GM18511 (cell line): Measurements from ENCODE around the gene C19orf85.

ENCODE experiments used
- ATAC-seq: cut with Tn5 transposase; IDR thresholded peaks from one replicate; pipeline ENCODE4 v1.9.1; 2021; ENCODE audit warnings: mild to moderate bottlenecking, moderate library complexity; ENCODE audit not compliant: unreplicated experiment

C19orf85 gene

DNA sequence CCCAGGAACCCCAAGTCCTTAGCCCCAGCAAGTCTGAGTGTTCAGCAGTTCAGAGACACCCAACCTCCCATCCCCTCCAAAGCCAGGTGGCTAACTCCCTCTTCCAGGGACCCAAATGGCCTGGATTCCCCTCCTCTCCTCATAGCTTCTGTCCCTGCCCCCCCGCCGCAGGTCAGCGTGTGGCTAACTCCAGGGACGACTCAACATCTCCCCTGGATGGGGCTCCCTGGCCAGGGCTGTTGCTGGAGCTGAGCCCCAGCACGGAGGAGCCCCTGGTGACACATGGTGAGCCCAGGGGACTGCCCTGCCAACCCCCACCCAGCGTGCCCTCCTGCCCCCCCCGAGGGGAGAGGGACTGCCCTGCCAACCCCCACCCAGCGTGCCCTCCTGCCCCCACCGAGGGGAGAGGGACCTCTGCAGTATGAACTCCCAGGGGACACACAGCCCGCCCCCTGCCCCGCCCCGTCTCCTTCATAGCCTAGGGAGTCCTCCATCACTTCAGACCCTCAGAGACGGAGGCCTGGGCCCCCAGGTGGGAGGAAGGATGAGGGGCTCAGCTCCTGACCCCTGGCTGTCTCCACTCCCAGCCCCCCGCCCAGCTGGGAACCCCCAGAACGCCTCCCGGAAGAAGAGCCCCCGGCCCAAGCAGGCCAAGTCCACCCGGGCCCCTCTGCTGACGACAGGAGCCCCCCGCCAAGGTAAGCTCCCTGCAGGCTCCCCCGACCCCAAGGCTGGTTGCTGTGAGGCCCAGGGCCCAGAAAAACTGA is 25.3 kb upstream of the C19orf85 start:
- ATAC-seq = no peak

DNA sequence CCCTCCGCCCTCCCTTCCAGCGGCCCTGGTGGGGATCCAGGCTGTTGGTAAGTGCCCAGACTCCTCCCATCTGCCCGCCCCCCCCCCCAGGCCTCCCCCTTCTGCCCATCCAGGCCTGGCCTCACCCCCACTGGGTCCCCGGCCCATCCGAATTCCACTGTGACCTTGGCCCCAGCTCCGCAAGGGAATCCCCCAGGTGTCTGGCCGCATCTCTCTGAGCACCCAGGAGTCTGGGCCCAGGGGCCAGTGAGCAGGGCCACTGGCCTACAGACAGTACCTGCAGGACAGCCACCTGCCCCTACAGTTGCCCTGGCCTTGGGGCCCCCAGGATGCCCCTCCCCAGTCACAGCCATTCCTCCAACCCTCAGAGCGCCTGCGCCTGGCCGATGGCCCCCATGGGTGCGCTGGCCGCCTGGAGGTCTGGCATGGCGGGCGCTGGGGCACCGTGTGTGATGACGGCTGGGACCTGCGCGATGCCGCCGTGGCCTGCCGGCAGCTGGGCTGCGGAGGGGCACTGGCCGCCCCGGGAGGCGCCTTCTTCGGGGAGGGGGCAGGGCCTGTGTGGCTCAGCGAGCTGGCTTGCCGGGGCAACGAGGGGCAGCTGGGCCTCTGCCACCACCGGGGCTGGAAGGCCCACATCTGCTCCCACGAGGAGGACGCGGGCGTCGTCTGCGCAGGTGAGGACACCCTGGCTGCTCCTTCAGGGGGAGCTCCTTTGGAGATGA is 24.6 kb upstream of the C19orf85 start:
- ATAC-seq = no peak

DNA sequence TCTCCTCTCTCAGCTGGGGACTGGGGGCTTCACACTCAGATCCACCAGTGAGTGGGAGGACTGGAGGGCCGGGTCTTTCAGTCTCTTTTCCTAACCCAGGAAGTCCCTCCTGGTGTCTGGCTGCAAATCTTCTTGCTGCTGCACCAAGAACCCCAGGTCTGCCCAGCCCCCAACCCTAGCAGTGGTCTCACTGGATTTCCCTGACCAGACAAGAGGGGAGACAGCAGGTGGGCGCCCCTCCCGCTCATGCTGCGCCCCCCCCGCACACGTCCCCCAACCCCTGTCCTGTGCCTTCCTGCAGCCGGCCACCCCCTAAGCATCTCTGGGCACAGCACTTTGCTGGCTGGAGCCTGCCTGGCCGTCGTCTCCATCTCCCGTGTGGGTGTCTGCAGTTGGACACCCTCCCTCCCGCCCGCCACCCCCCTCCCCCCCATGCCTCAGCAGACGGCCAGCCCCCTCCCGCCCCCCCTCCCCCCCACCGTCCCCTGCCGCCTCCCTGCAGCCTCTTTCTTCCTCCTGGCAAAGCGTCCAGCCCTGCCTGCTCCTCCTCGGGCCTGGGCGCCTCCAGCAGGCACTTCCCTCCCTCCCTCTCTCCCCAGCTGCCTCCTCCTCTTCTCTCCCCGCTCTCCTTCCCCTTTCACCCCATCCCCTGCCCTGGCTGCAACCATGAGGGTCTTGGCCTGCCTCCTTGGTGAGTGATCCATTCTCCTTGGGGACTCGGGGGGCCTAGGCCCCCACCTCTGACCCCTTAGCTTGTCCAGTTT is 23.6 kb upstream of the C19orf85 start, which contains the start of gene SSC5D:
Gene SSC5D (plus strand): TSS at position 513 of the 764 bp plus-strand sequence. CDS start 154 bp downstream, at position 667.
- ATAC-seq = no peak

DNA sequence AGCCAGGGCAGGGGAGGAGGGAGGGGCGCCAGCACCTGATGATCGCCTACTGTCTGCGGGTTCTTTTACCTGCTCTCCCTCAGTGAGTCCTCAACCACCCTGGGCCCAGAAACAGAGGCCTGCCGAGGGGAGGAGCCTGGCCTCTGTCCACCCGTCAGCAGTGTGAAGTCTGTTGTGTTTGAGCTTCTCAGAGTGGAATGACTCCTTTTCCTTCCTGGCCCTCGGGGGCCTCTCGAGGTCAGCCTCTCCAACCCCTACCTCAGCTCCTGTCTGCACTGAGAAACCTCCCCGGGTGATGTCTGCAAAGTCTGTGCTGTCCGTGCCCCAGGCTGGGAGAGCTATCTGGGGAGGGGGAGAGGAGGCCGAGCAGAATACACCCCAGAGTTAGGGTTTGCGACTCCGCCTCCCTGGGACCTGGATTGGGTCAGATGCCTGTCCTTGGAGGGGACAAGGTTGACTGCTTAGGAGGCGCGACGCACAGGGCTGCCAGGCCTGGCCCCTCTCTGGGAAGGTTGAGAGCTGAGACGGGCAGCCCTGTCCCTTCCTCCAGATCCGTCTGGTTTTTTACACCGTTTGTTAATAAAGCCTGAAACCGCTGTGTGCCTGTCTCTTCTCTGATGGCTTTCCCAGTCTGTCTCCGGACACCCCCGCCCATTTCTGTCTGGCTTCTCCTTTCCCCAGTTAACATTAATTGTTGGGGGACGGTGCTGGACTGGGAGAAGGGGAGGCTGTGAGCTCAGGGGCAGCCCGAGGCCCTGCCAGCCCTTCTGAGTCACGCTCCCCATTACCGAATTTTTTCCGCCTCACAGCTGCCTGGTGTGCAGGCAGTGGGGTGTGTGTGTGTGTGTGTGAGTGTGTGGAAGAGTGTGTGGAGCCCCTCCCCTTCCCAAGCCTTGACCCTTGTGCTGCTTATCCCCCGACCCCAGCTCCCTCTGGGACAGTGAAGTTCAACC is 22.7 kb upstream of the C19orf85 start:
- ATAC-seq = no peak

DNA sequence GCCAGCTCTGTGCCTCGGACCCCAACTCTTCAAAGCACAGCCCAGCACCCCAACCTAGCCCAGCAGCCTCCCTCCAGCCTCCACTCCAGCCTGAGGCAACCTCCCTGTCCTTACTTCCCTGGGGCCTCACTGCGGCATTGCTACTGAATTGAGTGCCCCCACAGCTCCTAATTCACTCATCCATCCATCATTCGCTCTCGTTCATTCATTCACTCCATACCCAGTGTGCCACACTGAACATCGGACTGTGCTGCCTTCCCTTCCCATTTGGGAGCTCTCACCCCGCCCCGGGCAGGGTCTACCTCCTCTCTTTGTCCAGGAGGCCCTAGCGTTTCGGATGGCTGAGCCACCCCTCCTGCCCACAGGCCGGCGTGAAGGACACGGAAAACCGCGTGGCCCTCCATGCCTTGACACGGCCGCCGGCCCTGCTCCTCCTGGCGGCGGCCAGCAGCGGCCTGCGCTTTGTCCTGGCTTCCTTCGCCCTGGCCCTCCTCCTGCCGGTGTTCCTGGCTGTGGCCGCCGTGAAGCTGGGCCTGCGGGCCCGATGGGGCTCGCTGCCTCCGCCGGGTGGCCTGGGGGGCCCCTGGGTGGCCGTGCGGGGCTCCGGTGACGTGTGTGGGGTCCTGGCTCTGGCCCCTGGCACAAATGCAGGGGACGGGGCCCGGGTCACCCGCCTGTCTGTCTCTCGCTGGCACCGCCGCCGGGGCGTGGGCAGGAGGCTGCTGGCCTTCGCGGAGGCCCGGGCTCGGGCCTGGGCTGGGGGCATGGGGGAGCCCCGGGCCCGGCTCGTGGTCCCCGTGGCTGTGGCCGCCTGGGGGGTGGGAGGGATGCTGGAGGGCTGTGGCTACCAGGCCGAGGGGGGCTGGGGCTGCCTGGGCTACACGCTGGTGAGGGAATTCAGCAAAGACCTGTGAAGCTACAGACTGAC is 21.8 kb upstream of the C19orf85 start:
- ATAC-seq = no peak

DNA sequence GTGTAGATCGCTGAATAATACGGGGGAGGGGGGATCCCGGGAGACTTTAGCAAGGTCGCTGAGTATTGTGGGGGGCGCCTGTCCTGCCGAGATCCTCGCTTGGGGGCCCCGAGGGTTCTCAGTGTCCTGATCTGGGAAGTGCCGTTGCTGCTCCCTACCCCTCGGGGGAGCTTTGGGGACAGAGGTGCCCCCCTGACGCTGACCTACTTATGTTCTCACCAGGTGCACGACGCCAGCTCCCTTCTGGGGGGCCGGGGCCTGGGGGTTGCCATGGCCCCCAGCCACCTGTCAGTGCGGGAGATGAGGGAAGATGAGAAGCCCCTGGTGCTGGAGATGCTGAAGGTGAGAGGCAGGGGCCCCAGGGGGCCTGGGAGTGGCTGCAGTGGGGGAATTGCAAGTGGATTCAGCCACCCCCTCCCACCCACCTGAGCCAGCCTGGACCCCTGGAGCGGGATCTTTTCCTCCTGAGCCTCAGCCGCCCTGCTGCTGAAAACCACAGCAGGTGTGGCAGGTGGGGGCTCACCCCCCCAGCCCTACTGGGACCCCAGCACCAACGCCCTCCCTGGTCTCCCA is 21.0 kb upstream of the C19orf85 start:
- ATAC-seq = no peak

DNA sequence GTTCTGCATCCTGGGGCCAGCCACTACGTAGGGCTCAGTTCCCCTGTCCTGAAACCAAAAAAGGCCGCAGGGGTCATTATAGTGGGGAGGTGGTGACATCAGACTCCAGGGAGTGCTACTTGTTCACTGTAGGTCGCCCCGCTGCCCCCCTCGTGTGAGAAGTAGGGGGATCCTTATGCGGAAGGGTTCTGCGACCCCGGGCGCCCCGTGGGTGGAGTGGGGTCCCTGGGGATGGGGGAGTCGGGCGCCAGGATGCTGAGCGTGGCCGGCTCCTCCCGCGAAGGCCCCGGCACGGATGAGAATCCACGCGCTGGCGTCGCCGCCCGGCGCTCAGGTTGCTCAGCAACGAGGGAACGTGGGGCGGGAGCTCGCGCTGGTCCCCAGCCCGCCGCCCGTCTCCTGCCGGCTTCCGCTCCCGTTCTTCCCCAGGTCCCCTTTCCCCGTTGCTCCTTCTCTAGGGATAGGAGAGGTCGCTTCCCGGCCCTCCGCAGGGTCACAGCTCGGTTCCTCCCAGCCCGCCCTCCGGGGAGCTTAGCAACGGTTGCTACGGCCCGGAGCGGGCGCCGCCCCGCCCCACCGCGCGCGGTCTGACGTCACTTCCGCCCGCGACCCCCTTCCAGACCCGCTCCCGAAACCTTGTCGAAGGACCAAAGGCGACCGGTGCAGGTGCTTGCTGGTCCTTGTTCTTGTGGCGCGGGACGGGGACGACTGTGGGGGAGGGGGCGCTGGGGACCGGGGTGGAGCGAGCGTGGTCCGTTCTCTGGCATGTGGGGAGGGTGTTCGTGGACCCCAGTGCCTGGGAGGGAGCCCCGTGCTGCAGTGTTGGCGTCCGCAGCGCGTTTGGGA is 20.3 kb upstream of the C19orf85 start, which contains the start of gene NAT14:
Gene NAT14 (plus strand): TSS at position 596 of the 846 bp plus-strand sequence. CDS start 521 bp downstream, outside the sequence.
- ATAC-seq = peak; percentile 76

DNA sequence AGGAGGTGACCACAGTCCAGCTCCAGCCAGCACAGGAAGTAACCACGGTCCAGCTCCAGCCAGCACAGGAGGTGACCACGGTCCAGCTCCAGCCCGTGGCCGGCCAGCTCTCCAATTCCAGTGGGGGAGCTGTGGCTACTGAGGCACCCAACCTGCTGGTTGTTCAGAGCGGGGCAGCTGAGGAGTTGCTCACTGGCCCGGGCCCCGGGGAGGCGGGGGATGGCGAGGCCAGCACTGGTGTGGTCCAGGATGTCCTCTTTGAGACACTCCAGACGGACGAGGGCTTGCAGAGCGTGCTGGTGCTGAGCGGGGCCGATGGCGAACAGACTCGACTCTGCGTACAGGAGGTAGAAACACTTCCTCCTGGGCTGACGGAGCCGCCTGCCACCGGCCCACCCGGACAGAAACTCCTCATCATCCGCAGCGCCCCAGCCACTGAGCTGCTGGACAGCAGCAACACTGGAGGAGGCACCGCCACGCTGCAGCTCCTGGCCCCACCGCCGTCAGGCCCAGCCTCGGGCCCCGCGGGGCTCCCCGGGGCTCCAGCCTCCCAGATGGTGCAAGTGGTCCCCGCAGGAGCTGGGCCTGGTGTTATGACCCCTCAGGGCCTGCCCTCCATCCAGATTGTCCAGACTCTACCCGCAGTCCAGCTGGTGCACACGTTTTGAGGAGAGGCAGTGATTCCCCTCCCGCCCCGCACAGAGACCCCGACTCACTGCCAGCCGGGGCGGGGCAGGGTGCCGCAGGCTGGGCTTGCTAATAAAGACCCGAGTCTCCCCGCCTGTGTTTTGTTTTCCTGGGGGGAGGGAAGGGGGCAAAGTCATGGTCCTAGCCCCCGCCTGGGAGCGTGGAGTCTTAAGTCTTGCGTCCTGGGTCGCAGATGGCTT is 19.4 kb upstream of the C19orf85 start:
- no peak for ATAC-seq

DNA sequence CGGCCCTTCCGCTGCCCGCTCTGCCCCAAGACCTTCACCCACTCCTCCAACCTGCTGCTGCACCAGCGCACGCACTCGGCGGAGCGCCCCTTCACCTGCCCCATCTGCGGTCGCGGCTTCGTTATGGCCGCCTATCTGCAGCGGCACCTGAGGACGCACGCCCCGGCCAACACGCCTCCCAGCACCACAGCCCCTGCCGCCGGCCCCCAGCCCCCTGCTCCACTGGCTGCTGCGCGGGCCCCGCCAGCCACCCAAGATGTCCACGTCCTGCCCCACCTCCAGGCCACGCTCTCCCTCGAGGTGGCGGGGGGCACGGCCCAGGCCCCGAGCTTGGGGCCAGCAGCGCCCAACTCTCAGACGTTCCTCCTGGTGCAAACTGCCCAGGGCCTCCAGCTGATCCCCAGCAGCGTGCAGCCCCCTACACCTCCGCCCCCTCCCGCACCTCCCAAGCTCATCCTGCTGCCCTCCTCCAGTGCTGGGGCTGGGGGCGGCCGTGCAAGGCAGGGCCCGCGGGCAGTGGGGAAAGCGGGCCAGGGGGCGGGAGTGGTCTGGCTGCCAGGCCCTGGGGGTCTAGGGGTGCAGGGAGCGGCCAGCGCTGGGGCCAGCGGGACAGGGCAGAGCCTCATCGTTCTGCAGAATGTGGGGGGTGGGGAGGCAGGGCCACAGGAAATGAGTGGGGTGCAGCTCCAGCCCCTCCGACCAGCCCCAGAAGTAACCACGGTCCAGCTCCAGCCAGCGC is 18.6 kb upstream of the C19orf85 start:
- no peak for ATAC-seq

DNA sequence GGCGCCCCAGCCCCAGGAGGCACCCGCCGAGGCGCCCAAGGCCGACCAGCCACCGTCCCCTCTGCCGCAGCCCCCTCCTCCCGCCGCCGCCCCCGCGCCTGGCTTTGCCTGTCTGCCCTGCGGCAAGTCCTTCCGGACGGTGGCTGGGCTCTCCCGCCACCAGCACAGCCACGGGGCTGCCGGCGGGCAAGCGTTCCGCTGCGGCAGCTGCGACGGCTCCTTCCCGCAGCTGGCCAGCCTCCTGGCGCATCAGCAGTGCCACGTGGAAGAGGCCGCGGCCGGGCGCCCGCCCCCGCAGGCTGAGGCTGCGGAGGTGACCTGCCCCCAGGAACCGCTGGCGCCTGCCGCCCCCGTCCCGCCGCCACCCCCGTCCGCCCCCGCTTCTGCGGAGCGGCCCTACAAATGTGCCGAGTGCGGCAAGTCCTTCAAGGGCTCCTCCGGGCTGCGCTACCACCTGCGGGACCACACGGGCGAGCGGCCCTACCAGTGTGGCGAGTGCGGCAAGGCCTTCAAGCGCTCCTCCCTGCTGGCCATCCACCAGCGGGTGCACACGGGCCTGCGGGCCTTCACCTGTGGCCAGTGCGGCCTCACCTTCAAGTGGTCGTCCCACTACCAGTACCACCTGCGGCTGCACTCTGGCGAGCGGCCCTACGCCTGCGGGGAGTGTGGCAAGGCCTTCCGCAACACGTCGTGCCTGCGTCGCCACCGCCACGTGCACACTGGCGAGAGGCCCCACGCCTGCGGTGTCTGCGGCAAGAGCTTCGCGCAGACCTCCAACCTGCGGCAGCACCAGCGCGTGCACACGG is 17.8 kb upstream of the C19orf85 start:
- no peak for ATAC-seq

DNA sequence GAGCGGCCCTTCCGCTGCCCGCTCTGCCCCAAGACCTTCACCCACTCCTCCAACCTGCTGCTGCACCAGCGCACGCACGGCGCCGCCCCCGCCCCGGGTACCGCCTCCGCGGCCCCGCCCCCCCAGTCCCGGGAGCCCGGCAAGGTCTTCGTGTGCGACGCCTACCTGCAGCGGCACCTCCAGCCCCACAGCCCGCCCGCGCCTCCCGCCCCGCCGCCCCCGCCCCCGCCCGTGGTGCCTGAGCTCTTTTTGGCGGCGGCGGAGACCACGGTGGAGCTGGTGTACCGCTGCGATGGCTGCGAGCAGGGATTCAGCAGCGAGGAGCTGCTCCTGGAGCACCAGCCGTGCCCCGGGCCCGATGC is 17.2 kb upstream of the C19orf85 start:
- ATAC-seq = no peak

DNA sequence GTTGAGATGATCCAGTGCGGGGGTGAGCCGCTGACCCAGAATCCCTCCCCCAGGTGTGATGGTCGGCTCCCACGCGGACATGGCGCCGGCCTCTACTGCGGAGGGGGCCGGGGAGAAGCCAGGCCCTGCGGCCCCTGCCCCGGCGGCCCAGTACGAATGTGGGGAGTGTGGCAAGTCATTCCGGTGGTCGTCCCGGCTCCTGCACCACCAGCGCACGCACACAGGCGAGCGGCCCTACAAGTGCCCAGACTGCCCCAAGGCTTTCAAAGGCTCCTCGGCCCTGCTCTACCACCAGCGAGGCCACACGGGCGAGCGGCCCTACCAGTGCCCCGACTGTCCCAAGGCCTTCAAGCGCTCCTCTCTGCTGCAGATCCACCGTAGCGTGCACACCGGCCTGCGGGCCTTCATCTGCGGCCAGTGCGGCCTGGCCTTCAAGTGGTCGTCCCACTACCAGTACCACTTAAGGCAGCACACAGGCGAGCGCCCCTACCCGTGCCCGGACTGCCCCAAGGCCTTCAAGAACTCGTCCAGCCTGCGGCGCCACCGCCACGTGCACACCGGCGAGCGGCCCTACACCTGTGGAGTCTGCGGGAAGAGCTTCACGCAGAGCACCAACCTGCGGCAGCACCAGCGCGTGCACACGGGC is 16.7 kb upstream of the C19orf85 start:
- no peak for ATAC-seq

DNA sequence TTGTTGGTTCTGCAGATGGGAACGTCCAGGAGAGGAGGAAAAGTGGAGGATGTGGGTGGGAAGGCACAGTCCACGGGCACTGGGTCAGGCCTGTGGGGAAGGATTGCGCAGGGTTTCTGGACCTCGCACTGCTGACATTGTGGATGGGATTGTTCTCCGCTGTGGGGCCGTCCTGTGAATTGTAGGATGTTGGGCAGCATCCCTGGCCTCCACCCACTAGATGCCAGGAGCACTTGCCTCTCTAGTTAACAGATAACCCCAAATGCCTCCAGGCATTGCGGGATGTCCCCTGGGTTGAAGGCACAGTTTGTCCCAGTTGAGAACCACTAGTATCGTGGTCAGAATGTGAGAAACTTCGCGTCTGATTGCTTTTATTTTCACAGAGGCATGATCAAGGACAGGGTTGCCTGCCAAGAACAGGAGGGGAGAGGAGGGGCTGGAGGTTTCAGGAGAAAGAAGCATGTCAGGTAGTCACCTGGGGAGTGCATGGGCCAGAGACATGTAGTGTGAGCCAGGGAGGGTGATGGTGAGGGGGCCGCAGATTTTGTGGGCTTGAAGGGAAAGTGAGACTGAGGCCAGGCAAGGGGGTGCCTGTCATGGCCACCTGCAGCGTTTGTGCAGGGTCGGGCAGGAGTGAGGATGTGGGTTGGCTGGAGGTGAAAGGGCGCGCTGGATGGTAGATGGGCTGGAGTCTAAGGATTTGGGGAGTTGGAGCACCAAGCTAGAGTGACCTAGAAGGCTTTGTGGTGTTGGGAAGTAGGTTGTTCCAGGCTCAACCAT is 15.1 kb upstream of the C19orf85 start:
- no peak for ATAC-seq

DNA sequence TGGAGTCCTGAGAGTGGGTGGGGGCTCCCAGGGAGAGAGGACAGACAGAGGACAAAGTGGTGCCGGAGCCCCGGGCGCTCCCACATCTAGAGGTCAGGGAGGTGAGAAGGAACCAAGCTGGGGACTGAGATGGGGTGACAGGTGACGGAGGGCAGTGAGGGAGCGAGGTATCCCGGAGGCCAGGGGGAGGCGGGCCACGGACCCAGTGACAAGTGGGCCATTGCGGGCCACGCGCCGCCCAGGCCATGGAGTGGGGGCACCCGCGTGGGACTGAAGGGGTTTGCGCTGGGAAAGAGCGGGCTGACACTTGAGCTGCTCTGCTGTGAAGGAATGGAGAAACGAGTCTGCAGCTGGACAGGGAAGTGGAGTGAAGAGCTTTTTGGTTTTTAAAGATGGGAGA is 14.5 kb upstream of the C19orf85 start:
- no peak for ATAC-seq
